Nephron progenitor cell (in vitro differentiated cells): ENCODE measurements around the gene GRB2.
A peak's percentile ranks its signal among the peaks of the same experiment; 100 is the strongest.

ENCODE experiments used
- DNase-seq: peaks from one replicate; pipeline ENCODE4 v3.0.0; 2021
- H3K27ac Mint-ChIP-seq: 2 replicates; pipeline ENCODE4 v1.8.0; 2021; ENCODE audit warnings: mild to moderate bottlenecking, moderate library complexity, mixed read lengths
- H3K27me3 Mint-ChIP-seq: 2 replicates; pipeline ENCODE4 v1.8.0; 2021; ENCODE audit warnings: mild to moderate bottlenecking, low read depth, mixed read lengths; ENCODE audit not compliant: poor library complexity
- H3K36me3 Mint-ChIP-seq: 2 replicates; pipeline ENCODE4 v1.8.0; 2021; ENCODE audit warnings: low read depth, mixed read lengths
- H3K4me1 Mint-ChIP-seq: 2 replicates; pipeline ENCODE4 v1.8.0; 2021; ENCODE audit warnings: mixed read lengths
- H3K4me3 Mint-ChIP-seq: 2 replicates; pipeline ENCODE4 v1.8.0; 2021; ENCODE audit warnings: mild to moderate bottlenecking, moderate library complexity, mixed read lengths
- H3K9me3 Mint-ChIP-seq: 2 replicates; pipeline ENCODE4 v1.8.0; 2021; ENCODE audit warnings: mild to moderate bottlenecking, moderate library complexity, mixed read lengths
- CTCF ChIP-seq: fragments of 200-600 bp; sonication (generic); IDR thresholded peaks from 2 replicates; pipeline ENCODE4 v1.5.0; 2021; ENCODE audit warnings: antibody characterized with exemption

Gene GRB2

DNA sequence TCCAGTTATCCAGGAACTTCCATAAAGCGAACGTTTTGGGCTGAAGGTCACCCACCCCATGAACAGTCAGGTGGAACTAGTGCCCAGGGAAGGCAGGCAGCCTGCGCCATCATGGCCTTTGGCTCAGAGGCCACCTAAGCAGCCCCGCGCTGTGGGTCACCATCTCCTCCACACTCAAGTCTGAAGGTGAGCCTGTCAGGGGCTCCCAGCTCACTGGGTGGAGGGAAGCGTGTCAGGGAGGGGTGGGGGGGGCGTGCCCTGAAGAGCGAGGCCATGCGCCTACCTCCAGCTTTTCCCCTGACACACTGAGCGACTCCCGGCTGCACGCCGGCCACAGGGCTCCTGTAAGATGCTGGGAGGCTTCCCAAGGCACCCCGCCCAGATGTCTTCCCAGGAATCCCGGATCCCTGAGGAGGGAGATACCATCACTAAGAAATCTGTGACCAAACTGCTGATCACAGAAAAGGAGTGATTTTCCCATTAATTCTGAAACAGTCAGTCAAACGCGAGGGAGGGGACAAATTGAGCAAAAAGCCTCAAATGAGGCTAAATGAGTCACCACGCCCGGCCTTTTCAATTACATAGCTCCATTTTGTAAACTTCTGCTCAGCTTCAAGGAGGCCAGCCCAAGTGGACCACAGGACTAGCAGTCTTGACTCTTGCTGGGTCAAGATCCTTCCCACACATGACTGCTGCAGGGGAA is 89.8 kb downstream of the GRB2 start:
- no peak for TF ChIP-seq CTCF
- Mint-ChIP-seq H3K9me3 (no peaks in the 10 kb centered on the region), H3K4me1 (peaks cover 7% of the 10 kb centered on the region), H3K27me3 (no peaks in the 10 kb centered on the region), H3K4me3 (no peak overlapping the region), H3K36me3 (peaks cover 16% of the 10 kb centered on the region), H3K27ac (peak overlapping the region; percentile 54)
- DNase-seq: no peak

DNA sequence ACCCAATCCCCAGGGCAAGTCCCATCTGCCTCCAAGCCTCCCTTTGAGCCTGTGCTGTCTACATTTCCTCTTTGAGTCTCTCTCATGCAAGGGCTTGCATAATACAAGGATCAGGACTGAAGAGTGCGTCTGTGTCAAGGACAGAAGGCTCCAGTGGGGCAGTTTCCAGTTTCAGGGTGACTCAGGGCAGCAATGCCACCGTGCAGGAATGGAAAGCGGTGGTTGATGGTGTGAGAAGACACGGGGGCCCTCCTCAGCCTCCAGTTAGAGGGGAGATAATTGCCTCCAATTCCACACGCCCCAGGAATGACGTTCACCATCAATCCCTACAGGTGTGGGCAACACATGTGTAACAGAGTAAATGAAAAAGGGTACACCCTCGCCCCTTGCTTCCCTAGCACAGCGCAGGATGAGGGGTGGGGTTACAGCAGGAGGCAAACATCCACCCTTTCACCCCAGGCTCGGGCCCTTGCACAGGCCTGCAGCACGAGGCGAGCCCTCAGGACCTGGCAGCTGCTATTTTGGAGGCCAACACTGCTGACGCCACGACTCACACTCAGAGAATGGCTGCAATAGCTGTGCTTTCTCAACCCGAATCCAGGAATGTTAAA is 91.4 kb downstream of the GRB2 start:
- Mint-ChIP-seq H3K27ac (no peak overlapping the region), H3K4me1 (peaks cover 6% of the 10 kb centered on the region), H3K4me3 (no peak overlapping the region), H3K27me3 (no peaks in the 10 kb centered on the region), H3K9me3 (no peaks in the 10 kb centered on the region), H3K36me3 (peaks cover 5% of the 10 kb centered on the region)
- no peak for TF ChIP-seq CTCF
- DNase-seq: no peak

DNA sequence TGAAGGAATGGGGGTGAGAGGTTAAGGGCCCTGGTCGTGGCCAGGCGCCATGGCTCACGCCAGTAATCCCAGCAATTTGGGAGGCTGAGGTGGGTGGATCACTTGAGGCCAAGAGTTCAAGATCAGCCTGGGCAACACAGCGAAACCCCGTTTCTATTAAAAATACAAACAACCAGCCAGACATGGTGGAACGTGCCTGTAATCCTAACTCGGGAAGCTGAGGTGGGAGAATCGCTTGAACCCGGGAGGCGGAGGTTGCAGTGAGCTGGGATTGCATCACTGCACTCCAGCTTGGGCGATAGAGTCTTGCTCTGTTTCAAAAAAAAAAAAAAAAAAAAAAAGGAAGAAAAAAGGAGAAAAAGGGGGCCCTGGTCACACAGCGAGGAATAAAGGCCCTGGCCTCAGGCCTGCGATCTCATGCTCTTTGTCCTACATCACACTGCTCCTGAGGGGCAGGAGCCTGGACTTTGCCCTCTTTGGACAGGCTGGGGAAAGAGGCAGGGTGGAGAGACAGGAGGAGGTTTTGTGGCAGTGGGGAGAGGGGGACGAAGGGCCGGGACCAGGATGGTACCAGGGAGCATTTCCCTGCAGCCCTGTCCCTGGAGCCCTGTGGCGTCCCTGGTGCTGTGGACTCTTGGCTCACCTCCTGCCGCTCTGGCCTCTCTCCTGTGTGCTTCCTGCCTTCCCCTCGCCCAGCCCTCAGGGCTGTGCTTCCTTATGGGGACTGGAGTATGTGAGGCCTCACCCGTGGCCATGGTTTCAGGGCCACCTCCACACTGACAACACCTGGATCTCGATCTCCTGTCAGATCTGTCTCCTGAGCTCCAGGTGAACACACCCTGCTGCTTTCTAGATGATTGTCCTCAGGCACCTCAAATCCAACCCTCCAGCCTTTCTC is 96.5 kb downstream of the GRB2 start:
- Mint-ChIP-seq H3K36me3 (no peaks in the 10 kb centered on the region), H3K27me3 (peaks cover 7% of the 10 kb centered on the region), H3K9me3 (no peaks in the 10 kb centered on the region), H3K4me3 (no peak overlapping the region), H3K4me1 (peaks cover 14% of the 10 kb centered on the region), H3K27ac (peak overlapping the region; percentile 97)
- DNase-seq: no peak
- TF ChIP-seq CTCF: no peak

DNA sequence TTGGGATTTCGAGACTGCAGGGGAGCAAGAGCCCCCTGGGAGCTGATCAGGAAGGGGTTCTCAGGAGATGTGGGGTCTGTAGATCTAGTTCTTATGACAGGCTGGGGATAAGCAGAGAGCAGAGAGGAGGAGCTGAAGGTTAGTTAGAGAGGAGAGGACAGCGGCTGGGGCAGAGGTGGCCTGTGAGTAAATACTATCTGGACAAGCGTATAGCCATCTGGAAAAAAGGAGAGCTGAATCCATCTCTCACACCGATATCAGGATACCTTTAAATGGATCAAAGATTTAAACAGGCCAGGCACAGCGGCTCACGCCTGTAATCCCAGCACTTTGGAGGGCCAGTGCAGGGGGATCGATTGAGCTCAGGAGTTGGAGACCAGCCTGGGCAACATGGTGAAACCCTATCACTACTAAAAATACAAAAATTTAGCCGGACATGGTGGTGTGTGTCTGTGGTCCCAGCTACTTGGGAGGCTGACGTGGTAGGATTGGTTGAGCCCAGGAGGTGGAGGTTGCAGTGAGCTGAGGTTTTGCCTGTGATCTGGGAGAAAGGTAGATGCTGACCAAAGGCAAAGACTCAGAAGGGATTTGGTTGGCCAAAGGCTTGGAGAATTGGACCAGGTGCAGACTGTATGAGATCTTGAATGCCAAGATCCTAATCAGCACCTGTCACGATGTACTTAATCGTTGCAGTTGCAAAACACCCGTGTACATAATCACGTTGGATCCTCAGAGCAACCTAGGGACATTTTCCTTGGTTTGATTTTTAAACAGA is 97.3 kb downstream of the GRB2 start:
- Mint-ChIP-seq H3K27me3 (peaks cover 7% of the 10 kb centered on the region), H3K27ac (peak overlapping the region; percentile 97), H3K4me3 (no peak overlapping the region), H3K9me3 (no peaks in the 10 kb centered on the region), H3K36me3 (no peaks in the 10 kb centered on the region), H3K4me1 (peaks cover 14% of the 10 kb centered on the region)
- no peak for DNase-seq
- TF ChIP-seq CTCF: no peak

- Mint-ChIP-seq H3K4me1 (no peaks in the 10 kb centered on the region), H3K27me3 (peaks cover 10% of the 10 kb centered on the region), H3K27ac (no peak overlapping the region), H3K36me3 (no peaks in the 10 kb centered on the region), H3K4me3 (no peak overlapping the region), H3K9me3 (no peaks in the 10 kb centered on the region)
- no peak for DNase-seq
- TF ChIP-seq CTCF: no peak
These were observed 103.8 kb downstream of the GRB2 start for GRCh38 chr17:75301502-75302206.
